Measurements from ENCODE around the gene CHD2.

GRCh38 chr15:93020976-93021772 lies 121.0 kb downstream of the CHD2 start:
- no peak for TF ChIP-seq CTCF (IDR thresholded peaks at IDR 0.05; ENCODE audit: borderline replicate concordance, extremely low read depth, low read length, poor library complexity, severe bottlenecking)
- no peak for TF ChIP-seq EZH2 (IDR thresholded peaks at IDR 0.05; ENCODE audit: borderline replicate concordance, low read depth, low read length, severe bottlenecking)
